Coronary artery (tissue), 2 donors: ENCODE results near the gene VDAC2.

Source experiments
- DNase-seq: peaks from one replicate; pipeline ENCODE4 v3.0.0-alpha.2; 2017; ENCODE audit warnings: low spot score
- H3K27ac ChIP-seq, 2 donors: fragments of 200-600 bp; sonication (generic); one replicate each; pipeline ENCODE4 v1.5.1; 2016 to 2019
- H3K4me3 ChIP-seq: fragments of 200-600 bp; sonication (generic); 2 replicates; pipeline ENCODE4 v1.5.1; 2016; ENCODE audit warnings: mild to moderate bottlenecking, moderate library complexity
- CTCF ChIP-seq: fragments of 200-600 bp; sonication (generic); IDR thresholded peaks from one replicate; pipeline ENCODE4 v1.5.1; 2019; ENCODE audit warnings: antibody characterized with exemption

VDAC2 gene

GRCh38 chr10:75245354-75246250 lies 35.0 kb downstream of the VDAC2 start:
- no peak for DNase-seq
- no peak for TF ChIP-seq CTCF
- no peak overlapping the region for H3K4me3 ChIP-seq
- no peak overlapping the region for H3K27ac ChIP-seq

- no peak for DNase-seq
- Histone ChIP-seq H3K27ac (no peak overlapping the region), H3K4me3 (no peak overlapping the region)
- TF ChIP-seq CTCF: no peak
Measured at GRCh38 chr10:75246506-75246905, 35.9 kb downstream of the VDAC2 start.

- H3K27ac ChIP-seq: no peak overlapping the region
- no peak for DNase-seq
- H3K4me3 ChIP-seq: no peak overlapping the region
- TF ChIP-seq CTCF: no peak
Measured at GRCh38 chr10:75247797-75248196, 37.2 kb downstream of the VDAC2 start.

GRCh38 chr10:75250934-75251333 lies 40.3 kb downstream of the VDAC2 start:
- no peak for TF ChIP-seq CTCF
- no peak for DNase-seq
- H3K4me3 ChIP-seq: no peak overlapping the region
- H3K27ac ChIP-seq: no peak overlapping the region

- DNase-seq: no peak
- H3K27ac ChIP-seq: no peak overlapping the region
- H3K4me3 ChIP-seq: no peak overlapping the region
- TF ChIP-seq CTCF: no peak
Measured at GRCh38 chr10:75253281-75254220, 43.0 kb downstream of the VDAC2 start.

- no peak for TF ChIP-seq CTCF
Measured at GRCh38 chr10:75254739-75255138, 44.1 kb downstream of the VDAC2 start.

More at GRCh38 chr10:75254739-75255138, 44.1 kb downstream of the VDAC2 start:
- no peak for DNase-seq
- Histone ChIP-seq H3K4me3 (no peak overlapping the region), H3K27ac (no peak overlapping the region)
